ENCODE results near the gene PCNX2.
"Not testable (repeated sequence)": the region's sequence is repeated elsewhere in the genome, so short reads cannot be mapped to it uniquely, and the experiment has no call there.

PCNX2 gene

DNA sequence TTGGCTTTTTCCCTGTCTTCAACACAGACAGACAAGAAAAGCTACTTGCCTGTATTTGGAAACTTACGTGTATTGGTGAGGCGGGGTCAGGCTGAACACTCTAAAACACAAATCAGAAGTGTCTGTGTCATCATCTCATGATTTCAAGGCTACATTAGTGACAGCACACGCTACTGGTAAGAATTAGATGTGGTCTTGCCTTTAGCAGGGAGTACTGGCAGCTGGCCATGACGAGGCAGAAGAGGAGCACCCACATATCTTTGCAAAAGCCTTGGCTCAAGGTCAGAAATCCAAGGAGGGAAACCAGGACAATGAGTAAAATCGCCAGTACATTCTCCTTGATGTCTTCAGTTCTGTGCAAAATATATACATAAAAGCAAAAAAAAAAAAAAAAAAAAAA lies 77.7 kb downstream of the PCNX2 start:
- no peak for DNase-seq

DNA sequence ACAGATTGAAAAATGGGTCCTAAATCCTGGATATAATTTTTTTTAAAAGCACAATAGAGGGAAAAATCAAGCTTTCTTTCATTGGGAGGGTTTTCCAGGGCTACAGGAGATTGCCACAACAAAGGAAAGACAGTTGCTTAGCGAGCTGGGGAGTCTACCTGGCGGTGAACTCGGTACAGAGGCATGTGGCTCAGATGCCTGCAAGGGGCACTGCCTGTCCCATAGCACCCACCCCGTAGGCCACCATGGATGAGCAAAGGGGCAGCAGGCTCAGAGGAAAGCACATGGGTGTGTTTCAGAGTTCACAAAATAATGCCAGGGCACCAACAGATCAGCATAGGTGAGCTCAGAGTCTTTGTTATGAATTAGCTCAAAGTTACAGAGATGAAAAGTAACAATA lies 79.5 kb downstream of the PCNX2 start:
- no peak for DNase-seq

DNA sequence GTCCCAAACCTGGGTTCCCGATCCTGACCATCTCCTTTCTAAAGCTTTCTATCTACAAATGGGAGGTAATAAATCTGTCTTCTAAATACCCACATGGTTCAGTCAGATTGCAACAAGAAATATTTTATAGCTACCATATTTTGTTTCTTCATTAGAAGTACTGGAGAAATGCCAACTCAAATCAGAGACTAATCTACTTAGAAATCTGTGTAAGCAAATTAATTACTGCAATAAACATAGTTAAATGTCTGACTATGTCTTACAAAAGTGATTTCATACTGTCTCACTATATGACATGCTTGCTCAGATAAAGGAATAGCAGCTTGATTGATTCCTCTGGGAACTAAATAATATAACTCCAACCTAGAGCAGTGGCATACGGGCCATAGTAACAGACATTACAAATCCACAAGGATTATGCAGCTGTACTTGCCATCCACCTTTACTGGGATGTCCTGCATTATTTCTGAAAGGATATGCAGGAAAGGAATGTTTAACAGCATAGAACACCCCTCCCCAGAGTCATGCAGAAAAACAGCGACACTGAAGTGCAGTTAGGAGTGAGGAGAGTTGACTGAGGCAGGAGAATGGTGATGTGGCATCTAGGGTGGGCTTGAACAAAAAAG lies 80.3 kb downstream of the PCNX2 start:
- no peak for DNase-seq

DNA sequence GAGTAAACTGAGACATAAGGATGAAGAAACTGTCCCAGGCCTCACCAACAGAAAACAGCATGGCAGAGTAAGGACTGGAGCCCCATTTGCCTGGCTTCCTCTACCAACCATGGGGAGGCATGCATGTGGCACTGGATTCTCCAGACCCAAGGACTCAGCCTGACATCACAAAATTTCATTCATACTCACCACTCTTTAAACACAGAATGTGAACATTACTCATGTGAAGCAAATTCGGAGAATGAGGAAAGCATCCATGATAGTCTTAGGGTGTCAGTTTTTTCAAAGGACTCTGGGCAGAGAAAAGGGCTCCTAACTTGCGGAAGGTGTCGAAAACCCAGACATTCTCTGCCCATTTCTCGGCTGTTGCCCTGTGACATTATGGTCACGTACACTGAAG lies 83.9 kb downstream of the PCNX2 start:
- no peak for DNase-seq

DNA sequence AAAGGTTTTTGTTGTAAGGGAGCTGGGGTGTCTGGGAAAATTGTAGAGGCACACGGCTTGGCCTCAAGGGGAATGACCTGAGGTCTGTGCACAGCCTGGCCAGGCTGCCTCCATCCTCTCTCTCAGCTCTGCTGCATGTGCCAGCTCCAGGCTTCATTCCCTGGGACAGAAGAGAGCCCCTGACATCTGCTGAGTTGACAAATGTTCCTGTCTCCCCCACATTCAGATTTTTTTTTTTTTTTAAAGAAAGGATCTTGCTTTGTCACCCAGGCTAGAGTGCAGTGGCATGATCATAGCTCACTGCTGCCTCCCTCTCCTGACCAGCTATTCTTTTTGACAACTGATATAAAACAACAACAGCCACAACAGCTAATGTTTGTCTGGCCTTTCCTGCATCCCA lies 84.4 kb downstream of the PCNX2 start:
- DNase-seq = no peak

DNA sequence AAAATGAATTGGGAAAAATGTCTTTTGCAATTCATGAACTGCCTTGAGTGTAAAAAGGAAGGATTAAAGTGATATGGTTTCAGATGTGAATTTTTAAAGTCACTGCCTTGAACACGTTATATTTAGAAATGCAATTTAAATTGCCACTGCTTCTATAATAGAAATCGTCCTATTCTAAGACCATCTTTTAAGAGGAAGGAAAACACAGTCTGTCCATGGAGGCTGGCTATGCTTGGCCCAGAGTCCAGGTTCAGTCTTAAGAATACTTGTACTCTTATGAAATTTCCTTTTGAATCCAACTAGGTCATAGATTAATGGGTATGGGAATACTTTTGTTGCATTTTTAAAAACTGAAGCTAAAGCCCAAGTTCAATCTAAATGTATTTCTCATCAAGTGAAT lies 86.0 kb downstream of the PCNX2 start:
- DNase-seq = no peak

DNA sequence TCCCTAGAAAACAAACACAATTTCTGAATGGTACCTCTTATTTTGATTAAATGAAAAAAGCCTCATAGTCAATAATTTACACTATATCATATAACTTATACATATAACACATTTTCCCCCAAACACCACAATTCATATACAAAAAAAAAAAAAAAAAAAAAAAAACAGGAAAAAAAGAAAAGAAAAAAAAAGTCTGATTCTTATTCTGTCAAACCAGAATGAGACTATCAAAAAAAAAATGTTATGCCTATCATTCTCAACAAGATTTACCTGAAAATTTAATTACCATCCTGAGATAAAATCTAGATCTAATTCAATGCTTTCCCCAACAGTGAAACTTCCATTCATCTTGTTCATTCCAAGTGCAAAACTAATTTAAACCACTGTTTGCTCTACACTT lies 86.8 kb downstream of the PCNX2 start:
- DNase-seq = no peak

DNA sequence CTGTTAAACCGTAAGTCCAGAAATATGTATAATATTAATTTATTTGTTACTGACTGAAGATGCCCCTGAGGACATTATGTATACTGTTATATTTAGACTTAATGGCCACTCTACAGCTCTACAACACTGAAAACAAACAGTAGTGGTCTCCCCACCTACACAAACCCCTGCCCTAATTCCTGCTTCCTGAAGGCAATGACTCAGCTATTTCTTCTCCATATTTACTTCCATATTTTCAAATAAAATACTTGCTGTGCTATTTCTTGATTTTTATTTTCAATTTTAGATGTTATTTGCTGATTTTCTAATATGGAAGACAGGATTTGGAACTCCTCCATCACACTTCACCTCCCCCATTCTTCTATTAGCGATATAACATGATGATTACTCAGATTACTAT lies 97.6 kb downstream of the PCNX2 start:
- no peak for DNase-seq

DNA sequence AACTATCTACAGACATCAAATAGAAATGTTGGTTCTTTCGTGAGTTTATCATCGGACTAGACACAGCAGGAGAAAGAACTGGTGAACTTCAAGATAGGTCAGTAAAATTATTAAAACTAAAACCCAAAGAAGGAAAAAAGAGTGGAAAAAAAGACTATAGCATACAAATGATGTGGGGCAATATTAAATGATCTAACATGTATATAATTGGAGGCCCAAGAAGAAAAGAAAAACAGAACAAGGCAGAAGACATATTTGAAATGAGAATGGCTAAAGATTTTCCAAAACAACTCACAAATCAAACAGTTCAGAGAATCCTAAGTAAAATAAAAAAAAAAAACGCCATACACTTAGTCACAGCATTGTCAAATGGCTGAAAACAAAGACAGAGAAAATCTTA lies 101.8 kb downstream of the PCNX2 start:
- DNase-seq = no peak

DNA sequence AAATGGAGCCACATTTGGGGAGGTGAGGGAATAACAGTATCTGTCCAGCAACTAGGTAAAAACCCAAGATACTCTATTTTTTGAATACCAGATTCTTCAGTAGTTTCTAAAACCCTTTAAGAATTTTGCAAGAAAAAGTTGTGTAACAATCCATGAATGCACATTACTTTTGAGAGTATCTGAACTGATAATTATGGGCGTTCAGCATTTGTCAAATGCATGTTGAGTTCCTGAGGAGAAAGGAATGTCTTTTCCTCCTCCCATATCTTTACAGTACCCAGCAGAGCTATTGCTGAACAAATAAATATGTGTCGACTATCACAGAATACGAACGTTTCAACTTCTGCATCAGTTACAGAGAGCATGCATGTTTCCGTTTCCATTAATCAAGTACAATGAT lies 104.5 kb downstream of the PCNX2 start:
- DNase-seq = no peak

DNA sequence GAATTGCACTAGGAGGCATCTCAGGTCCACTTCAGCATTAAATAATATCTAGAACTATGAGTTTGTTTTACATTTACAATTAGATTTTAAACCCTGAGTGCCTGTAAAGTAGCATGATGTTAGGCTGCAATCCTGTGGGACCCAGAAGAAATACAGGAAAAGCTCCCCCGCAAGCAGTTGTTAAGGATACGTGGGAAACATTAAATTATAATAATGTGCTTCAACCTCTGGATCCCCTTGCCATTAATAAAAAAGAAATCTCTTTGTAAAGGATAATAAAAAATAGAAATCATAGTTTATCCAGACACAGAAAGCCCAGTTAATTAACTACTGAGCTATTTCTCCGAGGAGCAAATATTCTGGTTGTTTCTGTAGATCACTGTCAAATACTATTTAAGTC lies 106.0 kb downstream of the PCNX2 start:
- no peak for DNase-seq

DNA sequence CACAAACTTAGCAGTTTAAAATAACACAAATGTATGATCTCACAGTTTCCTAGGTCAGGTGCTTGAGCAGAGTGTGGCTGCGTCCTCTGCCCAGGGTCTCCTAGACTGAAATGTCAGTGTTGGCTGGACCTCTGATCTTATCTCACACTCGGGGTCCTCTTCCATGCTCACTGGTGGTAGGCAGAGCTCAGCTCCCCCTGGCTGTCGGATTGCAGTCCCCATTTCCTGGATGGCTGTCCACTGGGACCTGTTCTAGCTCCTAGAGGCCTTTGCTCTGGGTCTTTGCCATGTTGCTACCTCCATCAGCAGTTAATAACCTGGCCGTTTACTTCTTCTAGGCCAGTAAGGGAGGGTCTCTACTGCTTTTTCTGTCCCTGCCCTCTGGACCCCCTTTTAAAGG lies 107.5 kb downstream of the PCNX2 start:
- DNase-seq = no peak

DNA sequence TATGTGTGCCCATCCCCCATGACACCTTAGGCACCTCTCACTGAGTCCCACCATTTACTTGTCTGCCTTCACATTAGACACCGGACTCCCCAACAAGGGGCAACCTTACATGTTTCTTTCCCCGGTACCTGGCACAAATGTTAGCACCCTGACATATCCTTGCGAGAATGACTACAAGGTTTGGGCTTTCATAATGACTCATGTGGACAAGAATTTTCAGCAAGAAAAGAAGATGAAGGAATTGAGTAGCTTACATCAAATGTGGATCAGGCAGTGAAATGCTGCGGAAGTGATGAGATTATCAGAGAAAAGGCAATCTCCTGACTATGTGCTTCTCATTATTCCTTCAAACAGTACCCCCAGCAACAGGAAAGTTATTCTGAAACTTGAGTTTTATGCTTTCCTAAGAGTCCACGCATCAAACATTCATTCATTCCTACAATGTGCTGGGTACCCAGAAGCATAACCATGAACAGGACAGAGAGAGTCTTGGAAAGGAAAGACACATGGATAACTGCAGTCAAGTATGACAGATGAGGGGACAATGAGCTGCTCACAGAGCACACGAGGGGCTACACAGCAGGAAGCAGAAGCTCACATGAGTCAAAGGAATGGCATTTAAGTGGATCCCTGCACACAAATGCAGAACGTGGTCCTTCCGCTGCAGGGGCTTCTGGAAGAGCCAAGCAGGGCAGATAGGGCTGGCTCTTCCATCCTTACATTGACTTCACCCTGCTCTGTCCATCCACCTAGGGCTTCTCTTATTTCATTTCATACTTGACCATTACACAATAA lies 112.1 kb downstream of the PCNX2 start:
- DNase-seq = no peak

DNA sequence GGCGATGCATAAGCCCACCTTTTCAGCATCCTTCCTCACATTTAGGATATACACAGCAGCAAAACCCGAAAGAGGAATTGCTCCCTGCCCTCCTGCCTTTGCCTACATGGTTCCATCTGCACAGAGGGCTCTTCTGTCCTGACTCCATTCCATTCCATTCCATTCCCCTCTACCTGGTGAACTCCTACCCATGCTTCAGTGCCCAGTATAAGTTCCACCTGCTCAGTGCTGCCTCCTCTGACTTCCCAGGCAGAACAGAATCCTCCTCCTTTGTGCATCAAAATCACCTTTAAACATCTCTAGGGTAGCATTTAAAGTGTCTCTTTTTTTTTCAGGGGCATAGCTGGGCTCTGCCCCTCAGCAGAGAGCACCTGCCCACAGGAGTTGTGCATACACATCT lies 112.9 kb downstream of the PCNX2 start:
- no peak for DNase-seq

DNA sequence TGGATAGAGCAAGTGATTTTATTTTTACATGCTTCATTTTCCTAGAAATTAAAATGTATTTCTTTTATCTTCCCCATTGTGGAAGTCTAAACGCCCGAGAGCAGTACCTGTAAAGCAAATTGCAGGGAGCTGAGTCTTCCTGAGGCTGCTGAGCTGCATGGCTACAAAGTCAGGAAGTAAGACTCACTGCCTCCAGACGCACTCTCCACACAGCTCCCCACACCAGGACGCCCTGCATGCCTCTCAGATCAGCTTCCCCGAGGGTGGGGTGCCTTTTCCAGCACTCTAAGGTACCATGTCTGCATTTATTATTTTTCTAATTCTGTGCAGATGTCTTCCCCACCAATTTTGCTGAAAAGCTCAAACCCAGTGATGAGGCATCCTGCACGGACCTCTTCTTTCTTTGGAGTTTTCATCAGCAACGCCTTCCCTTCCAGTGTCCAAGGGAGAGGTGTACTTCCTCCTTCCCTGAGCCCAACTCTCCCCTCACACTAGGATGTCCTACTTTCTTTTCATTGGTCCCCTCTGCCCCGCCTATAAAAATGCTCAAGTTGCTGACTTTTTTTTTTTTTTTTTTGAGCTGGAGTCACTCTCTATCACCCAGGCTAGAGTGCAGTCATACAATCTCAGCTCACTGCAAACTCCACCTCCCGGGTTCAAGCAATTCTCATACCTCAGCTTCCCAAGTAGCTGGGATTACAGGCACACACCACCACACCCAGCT lies 114.7 kb downstream of the PCNX2 start:
- no peak for DNase-seq

DNA sequence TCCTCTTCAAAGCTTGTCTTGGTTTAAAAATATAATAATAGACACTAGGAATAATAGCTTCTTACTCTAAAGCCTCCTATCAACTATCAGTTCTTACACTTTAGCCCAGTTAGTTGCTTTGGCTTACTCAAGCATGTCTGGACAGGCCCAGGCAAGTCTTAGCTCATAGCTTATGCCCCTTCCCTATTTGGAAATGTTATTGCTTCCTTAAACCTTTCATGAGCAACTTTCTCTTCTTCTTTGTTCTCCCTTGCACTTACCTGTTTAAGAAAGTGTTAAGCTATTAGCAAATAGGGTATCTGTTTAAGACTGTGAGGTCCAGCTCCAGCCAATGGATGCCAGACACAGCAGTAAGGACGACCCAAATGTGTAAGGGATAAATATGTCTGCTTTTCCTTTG lies 115.9 kb downstream of the PCNX2 start:
- DNase-seq = not testable (repeated sequence)

DNA sequence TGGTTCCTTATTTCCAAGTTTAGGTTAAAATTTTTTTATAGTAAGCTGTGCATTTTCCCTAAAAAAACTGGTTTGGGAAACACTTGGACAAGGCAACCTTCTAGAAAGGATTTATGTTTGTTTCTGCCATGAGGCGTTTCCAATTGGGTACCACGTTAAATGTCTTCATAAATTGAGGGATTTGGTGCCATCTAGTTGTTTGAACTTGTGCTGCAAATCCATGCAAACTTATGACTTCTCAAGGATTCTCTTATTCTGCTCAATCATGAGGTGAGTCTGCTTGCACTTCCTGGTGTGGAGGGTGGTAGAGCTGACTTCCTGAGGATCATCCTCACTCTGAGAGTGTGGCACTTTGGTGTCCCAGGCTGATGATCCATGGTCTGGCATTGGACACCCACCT lies 123.3 kb downstream of the PCNX2 start:
- no peak for DNase-seq

DNA sequence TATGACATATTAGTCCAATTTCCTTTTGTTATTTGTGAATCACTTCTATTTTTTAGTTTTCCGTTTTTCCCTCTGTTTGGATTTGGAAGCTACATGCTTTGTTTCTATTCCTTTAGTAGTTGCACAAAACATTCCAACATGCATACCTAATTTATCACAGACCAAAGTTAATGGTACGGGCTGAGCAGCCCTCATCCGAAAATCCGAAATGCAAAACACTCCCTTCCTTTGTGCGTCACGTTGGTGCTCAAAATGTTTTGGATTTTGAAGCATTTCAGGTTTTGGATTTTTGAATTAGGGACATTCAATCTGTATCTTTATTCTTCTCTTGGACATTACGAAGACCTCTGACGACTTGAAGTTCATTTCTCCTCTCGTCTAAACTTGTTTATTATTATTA lies 124.8 kb downstream of the PCNX2 start:
- DNase-seq = no peak

DNA sequence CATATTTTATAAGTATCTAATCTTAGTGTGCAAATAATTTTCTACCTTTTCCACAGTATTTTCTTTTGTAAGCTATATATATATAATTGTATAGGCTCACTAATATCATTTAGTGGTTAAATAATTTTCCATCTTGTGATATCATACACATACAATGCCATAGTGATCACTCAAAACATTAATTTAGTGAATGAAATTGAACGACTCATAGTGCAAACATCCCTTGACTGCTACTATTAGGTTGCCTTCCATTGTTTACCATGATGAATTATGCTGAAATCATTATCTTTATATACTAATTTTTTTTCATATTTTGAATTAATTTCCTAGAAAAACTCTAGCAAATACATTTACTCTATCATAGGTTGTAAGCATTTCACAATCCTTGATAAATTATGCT lies 127.1 kb downstream of the PCNX2 start:
- DNase-seq = no peak

DNA sequence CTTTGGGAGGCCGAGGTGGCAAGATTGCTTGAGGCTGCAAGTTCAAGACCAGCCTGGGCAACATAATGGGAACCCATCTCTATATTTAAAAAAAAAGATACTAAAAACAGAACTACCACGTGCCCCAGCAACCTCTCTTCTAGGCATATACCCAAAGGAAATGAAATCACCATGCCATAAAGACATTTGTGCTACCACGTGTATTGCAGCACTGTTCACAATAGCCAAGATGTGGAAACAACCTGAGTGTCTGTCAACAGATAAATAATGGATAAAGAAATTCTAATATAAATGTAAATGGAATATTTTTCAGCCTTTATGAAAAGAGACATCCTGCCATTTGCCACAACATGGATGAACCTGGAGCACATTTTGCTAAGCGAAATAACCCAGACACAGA lies 128.6 kb downstream of the PCNX2 start:
- DNase-seq = no peak

DNA sequence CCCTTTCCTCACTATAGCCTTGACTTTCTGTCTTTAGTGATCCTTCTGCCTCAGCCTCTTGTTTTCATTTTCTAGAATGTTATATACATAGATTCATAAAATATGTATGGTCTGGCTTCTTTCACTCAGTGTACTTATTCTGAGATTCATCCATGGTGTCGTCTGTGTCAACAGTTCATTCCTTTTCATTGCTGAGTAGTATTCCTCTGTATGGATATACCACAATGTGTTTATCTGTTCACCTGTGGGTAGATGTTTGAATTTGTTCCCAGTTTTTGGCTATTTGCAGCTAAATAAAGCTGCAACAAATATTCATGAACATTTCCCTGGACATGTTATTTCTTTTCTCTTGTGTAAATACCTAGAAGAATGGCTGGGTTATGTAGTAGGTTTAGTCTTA lies 131.8 kb downstream of the PCNX2 start:
- DNase-seq = no peak

DNA sequence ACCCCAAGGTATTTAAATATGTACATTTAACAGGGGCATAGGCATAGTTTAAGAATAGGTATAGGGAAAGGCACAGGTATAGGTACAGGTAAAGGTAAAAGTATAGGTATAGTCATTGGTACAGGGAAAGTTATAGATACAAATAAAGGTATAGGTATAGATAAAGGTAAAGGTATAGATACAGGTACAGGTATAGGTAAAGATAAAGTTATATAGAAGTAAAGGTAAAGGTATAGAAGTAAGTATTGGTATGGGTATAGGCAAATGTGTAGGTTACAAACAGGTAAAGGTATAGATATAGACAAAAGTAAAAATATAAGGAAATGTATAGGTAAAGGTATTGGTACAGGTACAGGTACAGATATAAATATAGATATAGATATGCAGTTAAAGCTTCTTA lies 137.2 kb downstream of the PCNX2 start:
- DNase-seq = no peak

DNA sequence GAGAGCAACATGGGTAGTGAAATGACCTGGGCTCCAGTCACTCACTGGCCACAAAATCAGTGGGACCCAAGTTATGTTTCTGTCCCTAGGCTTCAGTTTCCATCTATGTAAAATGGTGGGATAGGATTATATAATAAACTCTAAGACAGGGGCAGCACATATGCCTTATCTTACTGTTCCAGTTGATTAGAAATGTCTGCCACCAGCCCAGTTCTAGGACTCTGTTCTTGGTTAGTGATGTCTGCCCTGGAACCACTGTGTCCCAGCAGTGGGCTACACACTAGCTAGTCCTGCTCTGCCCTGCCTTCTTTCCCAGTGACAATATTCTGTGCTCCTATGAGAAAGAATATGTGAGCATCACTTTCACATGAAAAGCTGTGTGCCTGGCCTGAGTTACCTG lies 138.3 kb downstream of the PCNX2 start:
- DNase-seq = no peak

DNA sequence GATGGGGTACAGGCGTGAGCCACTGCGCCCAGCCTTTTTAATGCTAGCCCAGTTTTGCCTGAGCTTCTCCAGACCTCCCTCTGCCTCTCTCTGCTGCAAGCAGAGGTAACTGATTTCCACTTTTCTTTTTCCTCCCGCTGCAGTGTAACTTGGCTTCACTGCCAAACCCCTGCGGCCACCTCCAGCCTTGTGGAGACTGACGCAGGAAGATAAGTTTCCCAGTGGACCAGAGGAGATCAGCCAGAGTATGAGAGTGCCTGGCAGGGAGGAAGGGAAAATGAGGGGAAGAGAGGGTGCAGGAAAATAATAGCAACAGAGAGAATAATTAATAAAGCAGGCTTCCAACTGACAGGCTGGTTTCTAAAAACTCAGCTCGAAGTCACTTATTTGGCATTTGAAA lies 143.7 kb downstream of the PCNX2 start:
- no peak for DNase-seq
